Keratinocyte (primary cell): ENCODE data around the gene THRB.

Experiments used
- CTCF ChIP-seq, 3 experiments: IDR thresholded peaks in 1 of 3; conservative IDR thresholded peaks in 1 of 3; optimal IDR thresholded peaks in 1 of 3; 2 replicates in 2 of 3; 3 replicates in 1 of 3; pipeline versions ENCODE3 to v1.5.1; 2011; ENCODE audit warnings: low read length in 3 of 3, mild to moderate bottlenecking in 3 of 3, moderate library complexity in 2 of 3, control low read depth in 1 of 3, inconsistent platforms in 1 of 3; ENCODE audit not compliant: insufficient read depth in 2 of 3; ENCODE audit errors: extremely low read depth in 1 of 3
- EZH2 ChIP-seq: IDR thresholded peaks from one replicate; pipeline ENCODE4 v1.6.1; 2012; ENCODE audit warnings: inconsistent platforms, mild to moderate bottlenecking, low read length, moderate library complexity

DNA sequence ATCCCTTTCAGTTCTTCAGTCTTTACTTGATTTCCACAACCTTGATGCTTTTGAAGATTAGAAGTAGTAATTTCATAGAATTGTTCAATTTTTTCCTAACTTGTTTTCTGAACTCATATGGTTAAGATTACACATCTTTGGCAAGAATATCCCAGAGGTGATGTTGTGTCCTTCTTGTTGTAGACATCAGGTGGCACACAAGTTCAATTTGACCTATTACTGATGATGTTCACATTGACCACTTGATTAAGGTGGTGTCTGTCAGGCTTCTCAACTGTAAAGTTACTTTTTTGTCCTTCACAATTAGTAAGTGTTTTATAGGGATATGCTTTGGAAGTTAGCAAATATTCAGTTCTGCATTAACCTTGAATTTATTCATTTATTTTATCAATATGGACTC lies 34.6 kb upstream of the THRB start:
- TF ChIP-seq CTCF (optimal IDR thresholded peaks at IDR 0.05 in 1 of 3, IDR thresholded peaks at IDR 0.05 in 1 of 3, conservative IDR thresholded peaks at IDR 0.05 in 1 of 3; ENCODE audit: extremely low read depth in 1 of 3, insufficient read depth in 2 of 3, low read length in 3 of 3), result no peak
- no peak for TF ChIP-seq EZH2
